GM12878 (cell line): ENCODE measurements around the gene ABCA4. TPM values are rescaled to one million over a fixed set of nuclear protein-coding genes. Genes with fewer than 3 reads are reported as not detected.

ENCODE experiments used
- ATAC-seq: fragments of 200-7000 bp; cut with Tn5 transposase; 3 replicates; pipeline ENCODE4 v1.9.1; 2020; ENCODE audit warnings: mild to moderate bottlenecking, moderate library complexity
- BruUV-seq: library from RNA; stranded (reverse); fragments of 400-500 nt; replicated peaks from 2 replicates; lab custom pipeline; 2021; lab: Mats Ljungman, UMichigan
- CTCF ChIA-PET: fragments of 300-600 bp; sonication (Branson Sonifier 250); formaldehyde crosslinking; extraction: SDS; loops from one replicate; lab custom pipeline; 2021; ENCODE audit warnings: inconsistent platforms; lab: Yijun Ruan, JAX
- POLR2A ChIA-PET: fragments of 350-600 bp; formaldehyde crosslinking; extraction: SDS; loops from one replicate; lab custom pipeline; 2021; ENCODE audit warnings: inconsistent platforms; lab: Charles Lee
- RAD21 ChIA-PET: fragments of 300-600 bp; sonication (Branson Sonifier 250); formaldehyde crosslinking; loops from one replicate; lab custom pipeline; 2023; ENCODE audit warnings: antibody characterized with exemption; ENCODE audit not compliant: unreplicated experiment; lab: Charles Lee
- SMC1A ChIA-PET: fragments of 300-600 bp; sonication (Branson Sonifier 250); formaldehyde crosslinking; loops from one replicate; lab custom pipeline; 2023; ENCODE audit not compliant: unreplicated experiment, uncharacterized antibody; lab: Charles Lee
- DNase-seq: peaks from one replicate; pipeline ENCODE4 v3.0.0-alpha.2; 2011; ENCODE audit warnings: low read depth, low spot score
- FAIRE-seq: peaks from 3 replicates; lab custom pipeline; 2011; peaks lifted over from hg19 to GRCh38; lab: Jason Lieb, UNC
- H2AFZ ChIP-seq: 2 replicates; pipeline ENCODE4 v1.6.0; 2011; ENCODE audit warnings: low read depth, low read length, control low read depth; ENCODE audit not compliant: control insufficient read depth
- H3K27ac ChIP-seq: 2 replicates; pipeline ENCODE4 v1.5.1; 2011; ENCODE audit warnings: control low read depth; ENCODE audit not compliant: control insufficient read depth, insufficient read depth
- H3K27me3 ChIP-seq, 2 experiments: replicated peaks in 1 of 2; 2 replicates each; pipeline versions ENCODE4 v1.6.0 to v1.6.1; 2011; ENCODE audit warnings: low read length in 1 of 2; ENCODE audit not compliant: control insufficient read depth in 2 of 2, insufficient read depth in 2 of 2
- H3K36me3 ChIP-seq, 2 experiments: 2 replicates each; pipeline ENCODE4 v1.5.1; 2011; ENCODE audit warnings: low read length in 1 of 2; ENCODE audit not compliant: control insufficient read depth in 2 of 2, insufficient read depth in 2 of 2
- H3K4me1 ChIP-seq: 2 replicates; pipeline ENCODE4 v1.6.1; 2011; ENCODE audit warnings: mild to moderate bottlenecking, low read length, moderate library complexity, mixed read lengths; ENCODE audit not compliant: control insufficient read depth, insufficient read depth
- H3K4me2 ChIP-seq: 2 replicates; pipeline ENCODE4 v1.6.0; 2011; ENCODE audit warnings: control low read depth; ENCODE audit not compliant: control insufficient read depth, insufficient read depth
- H3K4me3 ChIP-seq: fragments of 200-600 bp; sonication (generic); 2 replicates; pipeline ENCODE4 v1.5.1; 2016
- H3K79me2 ChIP-seq: 2 replicates; pipeline ENCODE4 v1.6.0; 2011; ENCODE audit warnings: low read length; ENCODE audit not compliant: control insufficient read depth, insufficient read depth
- H3K9ac ChIP-seq: 2 replicates; pipeline ENCODE4 v1.8.0; 2011; ENCODE audit warnings: low read length, control low read depth, mixed read lengths; ENCODE audit not compliant: control insufficient read depth, insufficient read depth
- H3K9me3 ChIP-seq: replicated peaks from 3 replicates; pipeline ENCODE4 v1.5.1; 2011; ENCODE audit warnings: mild to moderate bottlenecking, low read length; ENCODE audit not compliant: control insufficient read depth, insufficient read depth
- H4K20me1 ChIP-seq: 2 replicates; pipeline ENCODE4 v1.6.0; 2011; ENCODE audit not compliant: control insufficient read depth, insufficient read depth
- CHD2 ChIP-seq: IDR thresholded peaks from 2 replicates; pipeline ENCODE4 v1.6.1; 2011; ENCODE audit warnings: low read depth, low read length, improper control_type of control experiment, borderline replicate concordance
- EZH2 ChIP-seq: IDR thresholded peaks from 2 replicates; pipeline ENCODE4 v1.6.1; 2012; ENCODE audit warnings: low read depth, mild to moderate bottlenecking, control low read depth, inconsistent platforms, low read length, borderline replicate concordance; ENCODE audit not compliant: control insufficient read depth
- PAX5 ChIP-seq: IDR thresholded peaks from 2 replicates; pipeline ENCODE4 v1.6.1; 2011; ENCODE audit warnings: low read depth, low read length, borderline replicate concordance
- RAD21 ChIP-seq: IDR thresholded peaks from 2 replicates; pipeline ENCODE4 v1.6.1; 2011; ENCODE audit warnings: mild to moderate bottlenecking, low read depth, low read length, moderate library complexity; ENCODE audit not compliant: insufficient read depth
- SMC3 ChIP-seq: IDR thresholded peaks from 2 replicates; pipeline ENCODE4 v1.6.1; 2011; ENCODE audit warnings: low read length, improper control_type of control experiment, borderline replicate concordance
- SREBF1 ChIP-seq: IDR thresholded peaks from 2 replicates; pipeline ENCODE4 v1.6.1; 2012; ENCODE audit warnings: mild to moderate bottlenecking, low read length
- SUPT20H ChIP-seq: IDR thresholded peaks from 2 replicates; pipeline ENCODE4 v1.6.1; 2011; ENCODE audit warnings: low read depth, mild to moderate bottlenecking, low read length, moderate library complexity, borderline replicate concordance; ENCODE audit not compliant: control insufficient read depth
- WRNIP1 ChIP-seq: IDR thresholded peaks from 2 replicates; pipeline ENCODE4 v1.6.1; 2011; ENCODE audit warnings: low read depth, low read length, improper control_type of control experiment, borderline replicate concordance
- YY1 ChIP-seq: IDR thresholded peaks from 2 replicates; pipeline ENCODE4 v1.6.1; 2011; ENCODE audit warnings: low read depth, mild to moderate bottlenecking, low read length
- WGBS: methylation state at CpG from one replicate; pipeline ENCODE4 v1.1.6; 2016; ENCODE audit warnings: low lambda C conversion rate; ENCODE audit not compliant: insufficient replicate concordance, insufficient coverage; ENCODE audit errors: missing lambda C conversion rate; 5-methylcytosine and 5-hydroxymethylcytosine counted together
- in situ Hi-C: fragments of 300-500 bp; cut with MboI; formaldehyde crosslinking; loops from 9 replicates; pipeline ENCODE4 v1.14.3; 2018; ENCODE audit warnings: mixed read lengths
- intact Hi-C: fragments of 100-400 bp; cut with micrococcal nuclease; formaldehyde crosslinking; loops from one replicate; pipeline ENCODE4 v1.14.2; 2022; ENCODE audit not compliant: unreplicated experiment
- polyA plus RNA-seq, 11 experiments: library from polyadenylated mRNA; depleted of rRNA in 4 of 11; unstranded in 6 of 11; stranded (reverse) in 5 of 11; fragments of >200 nt; fragmentation: Nextera tagmentation in 4 of 11; fragmentation: Illumina TruSeq in 1 of 11; extraction: Ambion mirVana in 4 of 11; extraction: Trizol in 1 of 11; gene quantifications; 1 replicate in 1 of 11; 2 replicates in 10 of 11; pipeline versions ENCODE4 v1.2.1 to v1.2.3, GENCODE V29; 2011 to 2016; ENCODE audit warnings: inconsistent platforms in 2 of 11, missing spikeins in 2 of 11, low read depth in 1 of 11
- total RNA-seq, 4 experiments: library from RNA; depleted of rRNA in 3 of 4; stranded (reverse); fragments of >200 nt in 3 of 4; fragmentation: Illumina TruSeq in 1 of 4; extraction: Trizol in 1 of 4; gene quantifications; 2 replicates each; pipeline versions ENCODE4 v1.2.1 to v1.2.3, GENCODE V29; 2013 to 2021
- TF ChIP-seq, protein P1 (sequence below): IDR thresholded peaks from 2 replicates; pipeline ENCODE4 v1.6.1; 2011; ENCODE audit warnings: low read depth, mild to moderate bottlenecking, low read length, moderate library complexity, borderline replicate concordance; ENCODE audit errors: extremely low read depth
- TF ChIP-seq, protein P2 (sequence below), 3 experiments: IDR thresholded peaks in 2 of 3; conservative IDR thresholded peaks in 1 of 3; 2 replicates each; pipeline ENCODE4 v1.5.1; 2011; ENCODE audit warnings: low read depth in 3 of 3, low read length in 3 of 3, mild to moderate bottlenecking in 3 of 3, control low read depth in 2 of 3, moderate library complexity in 2 of 3, inconsistent platforms in 1 of 3, mixed read lengths in 1 of 3; ENCODE audit not compliant: control insufficient read depth in 2 of 3, insufficient read depth in 1 of 3; ENCODE audit errors: extremely low read depth in 1 of 3
- TF ChIP-seq, protein P3 (sequence below): IDR thresholded peaks from 2 replicates; pipeline ENCODE4 v1.6.1; 2011; ENCODE audit warnings: borderline replicate concordance, low read depth, mild to moderate bottlenecking, moderate library complexity, low read length; ENCODE audit not compliant: insufficient read depth, poor library complexity, severe bottlenecking

The ABCA4 gene
- total and polyA plus RNA-seq, 10 of the 15 experiments (the other 5 are each of a cell fraction or from before 2014, with no cell fraction given): 0.03 to 0.28 (median 0.11) TPM; not detected in 3

DNA sequence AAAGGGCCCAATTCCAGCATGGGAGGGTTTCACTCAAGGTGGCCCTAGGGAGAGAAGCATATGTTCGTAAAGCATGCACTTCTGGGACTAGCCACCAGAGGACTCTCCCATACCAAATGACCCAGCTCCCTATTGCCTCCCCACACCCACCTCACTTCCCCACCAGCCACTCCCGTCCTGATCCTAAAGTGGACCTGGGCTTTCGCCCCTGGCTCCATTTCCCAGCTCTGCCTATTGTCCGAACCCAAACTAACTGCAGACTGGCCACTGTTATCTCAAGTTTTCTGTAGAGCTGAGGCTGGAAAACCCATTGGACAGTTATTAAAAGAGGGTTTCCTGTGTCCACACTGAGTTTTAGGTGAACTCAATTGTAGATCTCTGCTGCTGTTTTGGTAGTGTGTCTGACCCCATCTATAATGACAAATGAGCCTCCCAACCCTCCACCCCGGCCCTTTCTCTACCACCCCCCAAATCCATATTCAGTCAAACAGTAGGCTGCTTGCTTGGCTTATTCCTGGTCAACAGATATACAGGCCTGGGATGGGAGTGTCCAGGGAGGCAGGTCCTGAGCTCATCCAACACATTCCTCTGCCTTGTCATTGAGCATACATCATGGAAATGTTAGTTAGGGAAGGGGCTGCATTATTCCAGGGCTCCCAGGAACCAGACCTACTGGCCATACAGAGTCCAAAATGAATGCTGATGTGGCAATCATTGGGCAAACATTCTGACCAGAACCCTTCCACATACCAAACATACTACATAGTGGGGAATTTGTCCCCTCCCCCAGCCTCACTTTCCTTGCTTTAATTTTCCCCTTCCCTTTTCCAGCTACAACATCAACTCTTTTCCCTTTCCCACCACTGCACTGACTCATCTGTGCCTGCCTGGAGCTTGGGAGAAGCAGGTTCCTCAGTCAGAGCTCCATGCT is 59.2 kb downstream of the ABCA4 start:
- Histone ChIP-seq H3K9me3 (no peaks in the 10 kb centered on the region), H3K79me2 (no peaks in the 10 kb centered on the region), H4K20me1 (no peaks in the 10 kb centered on the region), H3K4me1 (no peaks in the 10 kb centered on the region), H3K4me2 (no peak overlapping the region), H3K27me3 (no peaks in the 10 kb centered on the region; a peak in 1 of 4 replicates), H3K4me3 (no peak overlapping the region), H3K9ac (no peak overlapping the region), H3K36me3 (no peaks in the 10 kb centered on the region)
- in situ Hi-C loops: loop anchor here (5.0 to 10.0 kb wide), 3 partner anchors 276 to 743 kb away; no protein-coding TSS in a partner anchor
- RAD21 ChIA-PET: interaction anchor here (0.6 to 5.0 kb wide), 5 partner anchors 15 to 743 kb away, joined by 3 to 79 read pairs (median 3); no protein-coding TSS in a partner anchor
- 13% methylated on average over 5 of the region's 5 CpGs for WGBS
- intact Hi-C loops: loop anchor here (1.0 to 10.0 kb wide), 5 partner anchors 126 to 746 kb away; partner anchors contain the start of gene ARHGAP29
- BruUV-seq: no TSS peak
- DNase-seq (no peak), FAIRE-seq (peak; percentile 44), ATAC-seq (peak; percentile 95)
- SMC1A ChIA-PET: interaction anchor here (1.0 to 5.9 kb wide), 8 partner anchors 11 to 414 kb away, joined by 3 to 79 read pairs (median 6); no protein-coding TSS in a partner anchor
- CTCF ChIA-PET: interaction anchor here (0.6 to 9.4 kb wide), 27 partner anchors 9 to 1851 kb away, joined by 3 to 173 read pairs (median 4); no protein-coding TSS in a partner anchor
- POLR2A ChIA-PET: no interaction called here
- TF ChIP-seq, protein P1, sequence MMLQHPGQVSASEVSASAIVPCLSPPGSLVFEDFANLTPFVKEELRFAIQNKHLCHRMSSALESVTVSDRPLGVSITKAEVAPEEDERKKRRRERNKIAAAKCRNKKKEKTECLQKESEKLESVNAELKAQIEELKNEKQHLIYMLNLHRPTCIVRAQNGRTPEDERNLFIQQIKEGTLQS: peak; percentile 3; the same call in 1 of the 2 replicates
- TF ChIP-seq CHD2: peak; percentile 30; the same call in 1 of the 2 replicates
- TF ChIP-seq EZH2: no peak
- no peak for TF ChIP-seq PAX5
- no peak for TF ChIP-seq WRNIP1
- TF ChIP-seq SMC3: peak; percentile 93
- TF ChIP-seq, protein P2, sequence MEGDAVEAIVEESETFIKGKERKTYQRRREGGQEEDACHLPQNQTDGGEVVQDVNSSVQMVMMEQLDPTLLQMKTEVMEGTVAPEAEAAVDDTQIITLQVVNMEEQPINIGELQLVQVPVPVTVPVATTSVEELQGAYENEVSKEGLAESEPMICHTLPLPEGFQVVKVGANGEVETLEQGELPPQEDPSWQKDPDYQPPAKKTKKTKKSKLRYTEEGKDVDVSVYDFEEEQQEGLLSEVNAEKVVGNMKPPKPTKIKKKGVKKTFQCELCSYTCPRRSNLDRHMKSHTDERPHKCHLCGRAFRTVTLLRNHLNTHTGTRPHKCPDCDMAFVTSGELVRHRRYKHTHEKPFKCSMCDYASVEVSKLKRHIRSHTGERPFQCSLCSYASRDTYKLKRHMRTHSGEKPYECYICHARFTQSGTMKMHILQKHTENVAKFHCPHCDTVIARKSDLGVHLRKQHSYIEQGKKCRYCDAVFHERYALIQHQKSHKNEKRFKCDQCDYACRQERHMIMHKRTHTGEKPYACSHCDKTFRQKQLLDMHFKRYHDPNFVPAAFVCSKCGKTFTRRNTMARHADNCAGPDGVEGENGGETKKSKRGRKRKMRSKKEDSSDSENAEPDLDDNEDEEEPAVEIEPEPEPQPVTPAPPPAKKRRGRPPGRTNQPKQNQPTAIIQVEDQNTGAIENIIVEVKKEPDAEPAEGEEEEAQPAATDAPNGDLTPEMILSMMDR (IDR thresholded peaks at IDR 0.05 in 2 of 3, conservative IDR thresholded peaks at IDR 0.05 in 1 of 3; ENCODE audit: control insufficient read depth in 2 of 3, extremely low read depth in 1 of 3, insufficient read depth in 1 of 3, low read depth in 3 of 3, low read length in 3 of 3): peak; percentile 84 to 89 (median 86)
- TF ChIP-seq SUPT20H: no peak
- peak; percentile 73 for TF ChIP-seq RAD21
- TF ChIP-seq, protein P3, sequence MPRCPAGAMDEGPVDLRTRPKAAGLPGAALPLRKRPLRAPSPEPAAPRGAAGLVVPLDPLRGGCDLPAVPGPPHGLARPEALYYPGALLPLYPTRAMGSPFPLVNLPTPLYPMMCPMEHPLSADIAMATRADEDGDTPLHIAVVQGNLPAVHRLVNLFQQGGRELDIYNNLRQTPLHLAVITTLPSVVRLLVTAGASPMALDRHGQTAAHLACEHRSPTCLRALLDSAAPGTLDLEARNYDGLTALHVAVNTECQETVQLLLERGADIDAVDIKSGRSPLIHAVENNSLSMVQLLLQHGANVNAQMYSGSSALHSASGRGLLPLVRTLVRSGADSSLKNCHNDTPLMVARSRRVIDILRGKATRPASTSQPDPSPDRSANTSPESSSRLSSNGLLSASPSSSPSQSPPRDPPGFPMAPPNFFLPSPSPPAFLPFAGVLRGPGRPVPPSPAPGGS: no peak
- TF ChIP-seq YY1: peak; percentile 76
- TF ChIP-seq SREBF1: no peak
- TF ChIP-seq, all 136 proteins: peak for 6
- no peak overlapping the region for H2AFZ ChIP-seq
- no peak overlapping the region for H3K27ac ChIP-seq
